GM23338 (cell line): ENCODE results near the gene S100A16. TPM values are rescaled to one million over a fixed set of nuclear protein-coding genes. Genes with fewer than 3 reads are reported as not detected.

Experiments used
- ATAC-seq: fragments of 200-7000 bp; cut with Tn5 transposase; 3 replicates; pipeline ENCODE4 v1.9.1; 2020
- DNase-seq: peaks from one replicate; pipeline ENCODE4 v3.0.0-alpha.2; 2015; ENCODE audit warnings: low spot score
- H2AFZ ChIP-seq: fragments of 200-600 bp; sonication (generic); 2 replicates; pipeline ENCODE4 v1.8.0; 2016; ENCODE audit warnings: antibody characterized with exemption, mild to moderate bottlenecking, moderate library complexity
- H3F3A ChIP-seq: fragments of 200-600 bp; sonication (generic); replicated peaks from 2 replicates; pipeline ENCODE4 v1.8.0; 2017; ENCODE audit warnings: antibody characterized with exemption, mixed run types, low read depth
- H3K27ac ChIP-seq: fragments of 200-600 bp; sonication (generic); 2 replicates; pipeline ENCODE4 v1.6.1; 2016; ENCODE audit warnings: low read depth
- H3K27me3 ChIP-seq: fragments of 200-600 bp; sonication (generic); 2 replicates; pipeline ENCODE4 v1.8.0; 2016; ENCODE audit warnings: mild to moderate bottlenecking, mixed run types, moderate library complexity; ENCODE audit not compliant: insufficient read depth
- H3K36me3 ChIP-seq: fragments of 200-600 bp; sonication (generic); 2 replicates; pipeline ENCODE4 v1.8.0; 2016; ENCODE audit warnings: mild to moderate bottlenecking; ENCODE audit not compliant: insufficient read depth
- H3K4me1 ChIP-seq: fragments of 200-600 bp; sonication (generic); 2 replicates; pipeline ENCODE4 v1.8.0; 2016; ENCODE audit warnings: mild to moderate bottlenecking, moderate library complexity; ENCODE audit not compliant: insufficient read depth
- H3K4me2 ChIP-seq: fragments of 200-600 bp; sonication (generic); 2 replicates; pipeline ENCODE4 v1.7.1; 2017; ENCODE audit warnings: mixed run types
- H3K4me3 ChIP-seq: fragments of 200-600 bp; sonication (generic); 2 replicates; pipeline ENCODE4 v1.6.1; 2016; ENCODE audit warnings: mixed run types
- H3K79me2 ChIP-seq: fragments of 200-600 bp; sonication (generic); replicated peaks from 2 replicates; pipeline ENCODE4 v1.8.0; 2017; ENCODE audit warnings: mild to moderate bottlenecking; ENCODE audit not compliant: insufficient read depth
- H3K9me2 ChIP-seq: fragments of 200-600 bp; sonication (generic); 2 replicates; pipeline ENCODE4 v1.8.0; 2017; ENCODE audit not compliant: insufficient read depth
- H4K20me1 ChIP-seq: fragments of 200-600 bp; sonication (generic); replicated peaks from 2 replicates; pipeline ENCODE4 v1.8.0; 2017; ENCODE audit warnings: mild to moderate bottlenecking; ENCODE audit not compliant: insufficient read depth
- H3K27ac Mint-ChIP-seq: 2 replicates; pipeline ENCODE4 v1.8.0; 2020; ENCODE audit warnings: inconsistent platforms, mild to moderate bottlenecking, moderate library complexity, mixed read lengths
- H3K27me3 Mint-ChIP-seq: 3 replicates; pipeline ENCODE4 v1.8.0; 2022; ENCODE audit warnings: low read depth, mild to moderate bottlenecking, moderate library complexity, mixed read lengths, inconsistent platforms; ENCODE audit not compliant: insufficient read depth, poor library complexity
- H3K36me3 Mint-ChIP-seq: 3 replicates; pipeline ENCODE4 v1.8.0; 2021; ENCODE audit warnings: low read depth, mild to moderate bottlenecking, inconsistent platforms, moderate library complexity, mixed read lengths
- H3K4me1 Mint-ChIP-seq: 3 replicates; pipeline ENCODE4 v1.8.0; 2020; ENCODE audit warnings: mild to moderate bottlenecking, inconsistent platforms, mixed read lengths
- H3K4me3 Mint-ChIP-seq: 3 replicates; pipeline ENCODE4 v1.8.0; 2021; ENCODE audit warnings: moderate library complexity, mild to moderate bottlenecking, inconsistent platforms, mixed read lengths
- H3K9me3 Mint-ChIP-seq: 3 replicates; pipeline ENCODE4 v1.8.0; 2020; ENCODE audit warnings: moderate library complexity, mild to moderate bottlenecking, inconsistent platforms, mixed read lengths
- JUNB ChIP-seq: IDR thresholded peaks from one replicate; pipeline ENCODE4 v1.6.1; 2016; ENCODE audit warnings: antibody characterized with exemption; ENCODE audit not compliant: unreplicated experiment
- POLR2AphosphoS5 ChIP-seq: IDR thresholded peaks from 2 replicates; pipeline ENCODE4 v1.6.1; 2016; ENCODE audit warnings: antibody characterized with exemption, low read depth
- STAT1 ChIP-seq: IDR thresholded peaks from one replicate; pipeline ENCODE4 v1.6.1; 2016; ENCODE audit warnings: antibody characterized with exemption; ENCODE audit not compliant: unreplicated experiment
- ZNF114 ChIP-seq: fragments of 250-450 bp; sonication (Bioruptor Pico); IDR thresholded peaks from 2 replicates; pipeline ENCODE4 v1.5.0; 2020; ENCODE audit warnings: mild to moderate bottlenecking, moderate library complexity
- polyA plus RNA-seq: library from polyadenylated mRNA; unstranded; fragments of >200 nt; fragmentation: Nextera tagmentation; extraction: Ambion mirVana; gene quantifications from 2 replicates; pipeline ENCODE4 v1.2.1, GENCODE V29; 2016
- total RNA-seq: library from RNA; depleted of rRNA; stranded (reverse); fragments of >200 nt; shearing (Covaris generic); gene quantifications from 2 replicates; pipeline ENCODE4 v1.2.3, GENCODE V29; 2014
- TF ChIP-seq, protein P1 (sequence below): fragments of 250-450 bp; sonication (Bioruptor Pico); IDR thresholded peaks from 2 replicates; pipeline ENCODE4 v1.5.0; 2020; ENCODE audit warnings: mild to moderate bottlenecking, moderate library complexity

Gene S100A16
- total and polyA plus RNA-seq, 2 experiments from 2014 or later, result 13.0 to 20.4 TPM

DNA sequence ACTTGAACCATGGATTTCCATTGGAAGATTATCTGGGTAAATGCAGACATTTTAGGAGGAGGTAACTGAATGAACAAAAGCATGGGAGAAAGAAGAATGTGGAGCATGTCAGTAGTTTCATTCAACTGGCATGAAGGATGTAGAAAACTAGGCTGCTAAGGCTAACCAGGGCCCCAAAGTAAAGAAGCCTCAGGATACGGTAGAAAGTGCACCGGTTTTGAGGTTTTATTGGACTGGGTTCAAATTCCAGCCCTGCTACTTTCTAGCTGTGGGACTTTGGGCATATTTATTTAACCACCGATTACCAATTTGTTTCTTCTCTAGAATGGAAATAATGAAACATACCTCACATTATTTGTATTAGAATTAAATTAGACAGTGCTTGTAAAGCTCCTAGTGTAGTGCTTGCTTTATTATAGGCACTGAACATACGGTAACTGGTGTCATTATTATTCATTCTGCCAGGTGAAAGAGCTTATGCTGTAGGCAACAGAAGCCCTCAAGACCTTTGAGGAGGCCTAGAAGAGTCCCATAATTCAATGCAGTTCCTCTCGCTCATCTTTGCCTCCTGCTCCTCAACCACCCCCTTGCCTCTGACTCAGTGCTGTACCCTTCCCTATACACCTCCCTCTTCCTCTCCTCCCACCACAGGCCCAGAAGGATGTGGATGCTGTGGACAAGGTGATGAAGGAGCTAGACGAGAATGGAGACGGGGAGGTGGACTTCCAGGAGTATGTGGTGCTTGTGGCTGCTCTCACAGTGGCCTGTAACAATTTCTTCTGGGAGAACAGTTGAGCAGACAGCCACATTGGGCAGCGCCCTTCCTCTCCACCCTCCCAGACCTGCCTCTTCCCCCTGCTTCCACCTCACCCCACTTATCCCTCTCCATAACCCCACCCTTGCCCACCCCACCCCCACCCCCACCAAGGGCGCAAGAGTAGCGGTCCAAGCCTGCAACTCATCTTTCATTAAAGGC lies 18.4 kb upstream of the S100A16 start:
- TF ChIP-seq, protein P1, sequence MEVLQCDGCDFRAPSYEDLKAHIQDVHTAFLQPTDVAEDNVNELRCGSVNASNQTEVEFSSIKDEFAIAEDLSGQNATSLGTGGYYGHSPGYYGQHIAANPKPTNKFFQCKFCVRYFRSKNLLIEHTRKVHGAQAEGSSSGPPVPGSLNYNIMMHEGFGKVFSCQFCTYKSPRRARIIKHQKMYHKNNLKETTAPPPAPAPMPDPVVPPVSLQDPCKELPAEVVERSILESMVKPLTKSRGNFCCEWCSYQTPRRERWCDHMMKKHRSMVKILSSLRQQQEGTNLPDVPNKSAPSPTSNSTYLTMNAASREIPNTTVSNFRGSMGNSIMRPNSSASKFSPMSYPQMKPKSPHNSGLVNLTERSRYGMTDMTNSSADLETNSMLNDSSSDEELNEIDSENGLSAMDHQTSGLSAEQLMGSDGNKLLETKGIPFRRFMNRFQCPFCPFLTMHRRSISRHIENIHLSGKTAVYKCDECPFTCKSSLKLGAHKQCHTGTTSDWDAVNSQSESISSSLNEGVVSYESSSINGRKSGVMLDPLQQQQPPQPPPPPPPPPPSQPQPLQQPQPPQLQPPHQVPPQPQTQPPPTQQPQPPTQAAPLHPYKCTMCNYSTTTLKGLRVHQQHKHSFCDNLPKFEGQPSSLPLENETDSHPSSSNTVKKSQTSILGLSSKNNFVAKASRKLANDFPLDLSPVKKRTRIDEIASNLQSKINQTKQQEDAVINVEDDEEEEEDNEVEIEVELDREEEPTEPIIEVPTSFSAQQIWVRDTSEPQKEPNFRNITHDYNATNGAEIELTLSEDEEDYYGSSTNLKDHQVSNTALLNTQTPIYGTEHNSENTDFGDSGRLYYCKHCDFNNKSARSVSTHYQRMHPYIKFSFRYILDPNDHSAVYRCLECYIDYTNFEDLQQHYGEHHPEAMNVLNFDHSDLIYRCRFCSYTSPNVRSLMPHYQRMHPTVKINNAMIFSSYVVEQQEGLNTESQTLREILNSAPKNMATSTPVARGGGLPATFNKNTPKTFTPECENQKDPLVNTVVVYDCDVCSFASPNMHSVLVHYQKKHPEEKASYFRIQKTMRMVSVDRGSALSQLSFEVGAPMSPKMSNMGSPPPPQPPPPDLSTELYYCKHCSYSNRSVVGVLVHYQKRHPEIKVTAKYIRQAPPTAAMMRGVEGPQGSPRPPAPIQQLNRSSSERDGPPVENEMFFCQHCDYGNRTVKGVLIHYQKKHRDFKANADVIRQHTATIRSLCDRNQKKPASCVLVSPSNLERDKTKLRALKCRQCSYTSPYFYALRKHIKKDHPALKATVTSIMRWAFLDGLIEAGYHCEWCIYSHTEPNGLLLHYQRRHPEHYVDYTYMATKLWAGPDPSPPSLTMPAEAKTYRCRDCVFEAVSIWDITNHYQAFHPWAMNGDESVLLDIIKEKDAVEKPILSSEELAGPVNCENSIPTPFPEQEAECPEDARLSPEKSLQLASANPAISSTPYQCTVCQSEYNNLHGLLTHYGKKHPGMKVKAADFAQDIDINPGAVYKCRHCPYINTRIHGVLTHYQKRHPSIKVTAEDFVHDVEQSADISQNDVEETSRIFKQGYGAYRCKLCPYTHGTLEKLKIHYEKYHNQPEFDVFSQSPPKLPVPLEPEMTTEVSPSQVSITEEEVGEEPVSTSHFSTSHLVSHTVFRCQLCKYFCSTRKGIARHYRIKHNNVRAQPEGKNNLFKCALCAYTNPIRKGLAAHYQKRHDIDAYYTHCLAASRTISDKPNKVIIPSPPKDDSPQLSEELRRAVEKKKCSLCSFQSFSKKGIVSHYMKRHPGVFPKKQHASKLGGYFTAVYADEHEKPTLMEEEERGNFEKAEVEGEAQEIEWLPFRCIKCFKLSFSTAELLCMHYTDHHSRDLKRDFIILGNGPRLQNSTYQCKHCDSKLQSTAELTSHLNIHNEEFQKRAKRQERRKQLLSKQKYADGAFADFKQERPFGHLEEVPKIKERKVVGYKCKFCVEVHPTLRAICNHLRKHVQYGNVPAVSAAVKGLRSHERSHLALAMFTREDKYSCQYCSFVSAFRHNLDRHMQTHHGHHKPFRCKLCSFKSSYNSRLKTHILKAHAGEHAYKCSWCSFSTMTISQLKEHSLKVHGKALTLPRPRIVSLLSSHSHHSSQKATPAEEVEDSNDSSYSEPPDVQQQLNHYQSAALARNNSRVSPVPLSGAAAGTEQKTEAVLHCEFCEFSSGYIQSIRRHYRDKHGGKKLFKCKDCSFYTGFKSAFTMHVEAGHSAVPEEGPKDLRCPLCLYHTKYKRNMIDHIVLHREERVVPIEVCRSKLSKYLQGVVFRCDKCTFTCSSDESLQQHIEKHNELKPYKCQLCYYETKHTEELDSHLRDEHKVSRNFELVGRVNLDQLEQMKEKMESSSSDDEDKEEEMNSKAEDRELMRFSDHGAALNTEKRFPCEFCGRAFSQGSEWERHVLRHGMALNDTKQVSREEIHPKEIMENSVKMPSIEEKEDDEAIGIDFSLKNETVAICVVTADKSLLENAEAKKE (CRISPR knock-in tag), result no peak
- Mint-ChIP-seq H3K4me3 (no peak overlapping the region), H3K9me3 (no peaks in the 10 kb centered on the region), H3K4me1 (peaks cover 43% of the 10 kb centered on the region), H3K27me3 (peaks cover 20% of the 10 kb centered on the region), H3K27ac (no peak overlapping the region), H3K36me3 (peaks cover 28% of the 10 kb centered on the region)
- no peak overlapping the region for H3K4me2 ChIP-seq
- no peak for DNase-seq
- no peak overlapping the region for H2AFZ ChIP-seq
- no peak for ATAC-seq
- peaks cover 6% of the 10 kb centered on the region for H3K36me3 ChIP-seq
- 0 out of 2 replicates have a peak, but pooled peaks cover 2% of the 10 kb centered on the region for H3K9me2 ChIP-seq
- no peak overlapping the region for H3K27ac ChIP-seq
- H3F3A ChIP-seq, result peaks cover 12% of the 10 kb centered on the region; the same call in 1 of the 2 replicates
- peaks cover 21% of the 10 kb centered on the region for H3K79me2 ChIP-seq
- peaks cover 16% of the 10 kb centered on the region; the same call in 1 of the 2 replicates for H3K4me1 ChIP-seq
- no peaks in the 10 kb centered on the region for H3K27me3 ChIP-seq
- H3K4me3 ChIP-seq, result no peak overlapping the region
- peaks cover 5% of the 10 kb centered on the region; the same call in 1 of the 2 replicates for H4K20me1 ChIP-seq

- H3K27me3 ChIP-seq, result no peaks in the 10 kb centered on the region
- TF ChIP-seq STAT1 (no peak), JUNB (no peak), ZNF114 (CRISPR knock-in tag) (no peak), POLR2AphosphoS5 (no peak)
- Mint-ChIP-seq H3K36me3 (peaks cover 26% of the 10 kb centered on the region), H3K4me3 (no peak overlapping the region), H3K27me3 (peaks cover 20% of the 10 kb centered on the region), H3K27ac (no peak overlapping the region), H3K9me3 (no peaks in the 10 kb centered on the region), H3K4me1 (peaks cover 47% of the 10 kb centered on the region)
- H3K4me2 ChIP-seq, result no peak overlapping the region
- peaks cover 11% of the 10 kb centered on the region for H3K79me2 ChIP-seq
- DNase-seq (no peak), ATAC-seq (no peak)
- no peak overlapping the region for H3K27ac ChIP-seq
- no peak overlapping the region for H3K4me3 ChIP-seq
- H3K4me1 ChIP-seq, result peaks cover 15% of the 10 kb centered on the region; the same call in 1 of the 2 replicates
- H4K20me1 ChIP-seq, result no peaks in the 10 kb centered on the region
- peaks cover 8% of the 10 kb centered on the region; the same call in 1 of the 2 replicates for H3F3A ChIP-seq
- H3K36me3 ChIP-seq, result no peaks in the 10 kb centered on the region
- 0 out of 2 replicates have a peak, but pooled peaks cover 3% of the 10 kb centered on the region for H3K9me2 ChIP-seq
- no peak overlapping the region for H2AFZ ChIP-seq
Observed at GRCh38 chr1:153630384-153630783, 17.4 kb upstream of the S100A16 start.
